Gastrocnemius medialis (tissue), 4 donors: ENCODE measurements around the gene GC. TPM values are rescaled to one million over a fixed set of nuclear protein-coding genes. Genes with fewer than 3 reads are reported as not detected.
"Not testable (repeated sequence)": the region's sequence is repeated elsewhere in the genome, so short reads cannot be mapped to it uniquely, and the experiment has no call there.

ENCODE experiments used
- ATAC-seq, 2 donors: fragments of 150-250 bp; one replicate each; pipeline ENCODE4 v1.9.1; 2016
- DNase-seq, 2 donors: peaks; one replicate each; pipeline ENCODE4 v3.0.0-alpha.2; 2019
- H3K27ac ChIP-seq, 4 donors: fragments of 200-600 bp; sonication (generic); 1 replicate in 1 of 4; 2 replicates in 3 of 4; pipeline ENCODE4 v1.5.1; 2016 to 2018; ENCODE audit warnings: mild to moderate bottlenecking in 2 of 4, moderate library complexity in 1 of 4
- H3K27me3 ChIP-seq, 3 donors: fragments of 200-600 bp; sonication (generic) in 2 of 3; 1 replicate in 1 of 3; 2 replicates in 2 of 3; pipeline versions ENCODE4 v1.5.1 to v1.6.0; 2016 to 2019; ENCODE audit warnings: mild to moderate bottlenecking in 1 of 3, moderate library complexity in 1 of 3
- H3K36me3 ChIP-seq, 2 donors: fragments of 200-600 bp; sonication (generic) in 1 of 2; one replicate each; pipeline ENCODE4 v1.5.1; 2017 to 2018
- H3K4me1 ChIP-seq, 2 donors: fragments of 200-600 bp; sonication (generic) in 1 of 2; one replicate each; pipeline ENCODE4 v1.5.1; 2016 to 2017; ENCODE audit warnings: mild to moderate bottlenecking in 2 of 2
- H3K4me3 ChIP-seq, 4 donors: fragments of 200-600 bp; sonication (generic) in 3 of 4; 1 replicate in 1 of 4; 2 replicates in 3 of 4; pipeline ENCODE4 v1.5.1; 2016 to 2019; ENCODE audit warnings: mild to moderate bottlenecking in 2 of 4
- H3K9me3 ChIP-seq, 3 donors: fragments of 200-600 bp; sonication (generic) in 2 of 3; 1 replicate in 1 of 3; 2 replicates in 2 of 3; pipeline ENCODE4 v1.5.1; 2016 to 2019
- CTCF ChIP-seq, 5 experiments: fragments of 450-650 bp in 3 of 5; fragments of 200-600 bp in 2 of 5; sonication (generic) in 2 of 5; IDR thresholded peaks in 4 of 5; conservative IDR thresholded peaks in 1 of 5; 1 replicate in 4 of 5; 2 replicates in 1 of 5; pipeline ENCODE4 v1.5.1; 2016 to 2019; ENCODE audit warnings: antibody characterized with exemption in 5 of 5, mild to moderate bottlenecking in 3 of 5, moderate library complexity in 3 of 5
- POLR2A ChIP-seq, 2 donors: fragments of 450-650 bp; IDR thresholded peaks; one replicate each; pipeline ENCODE4 v1.6.1; 2017; ENCODE audit warnings: antibody characterized with exemption in 2 of 2, mild to moderate bottlenecking in 2 of 2, moderate library complexity in 2 of 2
- in situ Hi-C, 4 donors: fragments of 200-750 bp; cut with MboI; loops; one replicate each; pipeline versions ENCODE4 v1.15.0 to v1.8.0; 2017; ENCODE audit warnings: low sequenced_read_pairs in 4 of 4
- intact Hi-C: fragments of 100-400 bp; cut with DNase I; formaldehyde crosslinking; loops from one replicate; pipeline ENCODE4 v1.15.1; 2023; ENCODE audit warnings: low total_unique reads
- total RNA-seq, 4 donors: library from RNA; depleted of rRNA; stranded (reverse); fragments of >200 nt; gene quantifications; one replicate each; pipeline versions ENCODE4 v1.1.0 to v1.2.3, GENCODE V29; 2016

Gene GC
- total RNA-seq, 4 donors from 2014 or later: 5.1 to 9.8 TPM; not detected in 2

GRCh38 chr4:71752383-71753042, 31.4 kb downstream of the GC start:
- intact Hi-C loops: loop anchor here (10.0 kb wide), 1 partner anchor 1898 kb away; no protein-coding TSS in a partner anchor
- DNase-seq (no peak), ATAC-seq (no peak)
- no peaks in the 10 kb centered on the region for H3K27me3 ChIP-seq
- H3K4me1 ChIP-seq: no peaks in the 10 kb centered on the region
- no peak overlapping the region for H3K27ac ChIP-seq
- TF ChIP-seq CTCF (IDR thresholded peaks at IDR 0.05 in 4 of 5, conservative IDR thresholded peaks at IDR 0.05 in 1 of 5): no peak
- TF ChIP-seq POLR2A (IDR thresholded peaks at IDR 0.05): no peak
- H3K36me3 ChIP-seq: no peaks in the 10 kb centered on the region
- in situ Hi-C loops: no loop called here
- no peak overlapping the region for H3K4me3 ChIP-seq
- no peaks in the 10 kb centered on the region for H3K9me3 ChIP-seq

GRCh38 chr4:71749008-71749594, 34.8 kb downstream of the GC start:
- Histone ChIP-seq H3K4me3 (no peak overlapping the region), H3K36me3 (no peaks in the 10 kb centered on the region), H3K4me1 (no peaks in the 10 kb centered on the region), H3K9me3 (no peaks in the 10 kb centered on the region), H3K27ac (no peak overlapping the region), H3K27me3 (no peaks in the 10 kb centered on the region)
- intact Hi-C loops (no loop called here), in situ Hi-C loops (no loop called here)
- TF ChIP-seq POLR2A (IDR thresholded peaks at IDR 0.05) (no peak), CTCF (IDR thresholded peaks at IDR 0.05 in 4 of 5, conservative IDR thresholded peaks at IDR 0.05 in 1 of 5) (no peak)
- ATAC-seq (no peak), DNase-seq (no peak)

DNA sequence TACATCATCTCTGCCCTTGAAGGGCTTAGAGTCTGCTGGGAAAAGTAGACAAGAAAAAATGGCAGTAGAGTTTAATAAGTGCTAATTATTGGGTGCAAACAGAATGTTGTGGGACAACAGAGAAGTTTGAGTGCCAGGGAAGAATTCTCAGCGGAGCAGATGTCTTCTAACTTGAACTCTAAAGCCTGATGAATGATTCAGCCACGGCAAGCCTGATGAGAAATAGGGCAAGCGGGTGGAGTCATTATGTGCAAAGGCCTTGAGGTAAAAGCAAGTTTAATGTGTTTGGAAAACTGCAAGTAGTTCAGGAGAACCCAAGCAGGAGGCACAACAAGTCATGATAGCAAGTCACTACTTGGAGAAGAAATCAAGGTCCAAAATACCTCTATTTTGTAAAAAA, 37.5 kb downstream of the GC start:
- DNase-seq (no peak), ATAC-seq (no peak)
- Histone ChIP-seq H3K4me3 (no peak overlapping the region), H3K27ac (no peak overlapping the region), H3K27me3 (no peaks in the 10 kb centered on the region), H3K4me1 (no peaks in the 10 kb centered on the region), H3K36me3 (no peaks in the 10 kb centered on the region), H3K9me3 (no peaks in the 10 kb centered on the region)
- TF ChIP-seq POLR2A (IDR thresholded peaks at IDR 0.05): no peak
- no peak for TF ChIP-seq CTCF (IDR thresholded peaks at IDR 0.05 in 4 of 5, conservative IDR thresholded peaks at IDR 0.05 in 1 of 5)
- in situ Hi-C loops: no loop called here
- intact Hi-C loops: no loop called here

- H3K27ac ChIP-seq, intact Hi-C loops, H3K27me3 ChIP-seq, H3K4me3 ChIP-seq, H3K4me1 ChIP-seq, ATAC-seq, in situ Hi-C loops, H3K36me3 ChIP-seq, DNase-seq, H3K9me3 ChIP-seq: not testable (repeated sequence)
These were observed 45.1 kb downstream of the GC start for GRCh38 chr4:71738782-71739181.

DNA sequence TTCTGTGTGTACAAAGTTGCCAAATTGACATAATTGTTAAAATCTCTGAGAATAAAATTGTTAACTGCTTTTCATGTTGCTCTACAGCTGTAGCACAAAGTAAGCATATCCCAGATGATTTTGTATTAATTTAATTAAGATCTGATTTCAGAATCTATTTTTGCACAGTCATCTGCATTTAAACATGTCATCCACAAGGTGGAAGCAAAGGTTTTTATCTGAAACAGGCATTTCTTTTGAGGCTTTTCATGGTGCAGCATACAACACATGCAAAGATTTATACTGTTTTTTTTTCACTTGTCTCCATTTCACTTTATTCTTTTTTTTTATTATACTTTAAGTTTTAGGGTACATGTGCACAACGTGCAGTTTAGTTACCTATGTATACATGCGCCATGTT, 51.2 kb downstream of the GC start:
- H3K4me3 ChIP-seq: no peak overlapping the region
- TF ChIP-seq CTCF (IDR thresholded peaks at IDR 0.05 in 4 of 5, conservative IDR thresholded peaks at IDR 0.05 in 1 of 5) (no peak), POLR2A (IDR thresholded peaks at IDR 0.05) (no peak)
- H3K27ac ChIP-seq: no peak overlapping the region
- H3K36me3 ChIP-seq: no peaks in the 10 kb centered on the region
- DNase-seq: no peak
- H3K27me3 ChIP-seq: no peaks in the 10 kb centered on the region
- intact Hi-C loops: no loop called here
- in situ Hi-C loops: no loop called here
- no peaks in the 10 kb centered on the region for H3K4me1 ChIP-seq
- H3K9me3 ChIP-seq: no peaks in the 10 kb centered on the region
- no peak for ATAC-seq
